HG02642 (cell line): ENCODE results near the gene NDE1.

ENCODE experiments used
- ATAC-seq: cut with Tn5 transposase; IDR thresholded peaks from one replicate; pipeline ENCODE4 v1.9.1; 2021; ENCODE audit warnings: mild to moderate bottlenecking; ENCODE audit not compliant: unreplicated experiment, poor library complexity

Gene NDE1

DNA sequence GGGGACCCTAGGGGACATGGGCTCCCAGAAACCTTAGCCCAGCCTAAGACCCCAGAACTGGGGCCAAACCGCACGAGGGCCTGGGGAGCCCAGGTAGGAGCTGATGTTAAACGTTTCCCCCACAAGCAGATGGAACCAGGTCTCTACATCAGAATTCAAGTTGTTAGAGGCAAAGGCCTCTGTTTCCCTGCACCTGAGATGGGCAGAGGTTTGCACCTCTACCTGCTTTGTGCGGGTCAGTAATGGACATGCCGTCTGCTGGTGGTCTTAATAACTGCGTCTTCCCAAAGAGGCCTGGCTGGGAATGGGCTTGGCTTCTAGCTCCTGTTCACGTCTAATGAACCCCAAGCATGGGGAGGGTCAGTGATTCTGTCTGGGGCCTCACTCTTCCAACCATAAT lies 79.1 kb downstream of the NDE1 start:
- ATAC-seq = no peak

DNA sequence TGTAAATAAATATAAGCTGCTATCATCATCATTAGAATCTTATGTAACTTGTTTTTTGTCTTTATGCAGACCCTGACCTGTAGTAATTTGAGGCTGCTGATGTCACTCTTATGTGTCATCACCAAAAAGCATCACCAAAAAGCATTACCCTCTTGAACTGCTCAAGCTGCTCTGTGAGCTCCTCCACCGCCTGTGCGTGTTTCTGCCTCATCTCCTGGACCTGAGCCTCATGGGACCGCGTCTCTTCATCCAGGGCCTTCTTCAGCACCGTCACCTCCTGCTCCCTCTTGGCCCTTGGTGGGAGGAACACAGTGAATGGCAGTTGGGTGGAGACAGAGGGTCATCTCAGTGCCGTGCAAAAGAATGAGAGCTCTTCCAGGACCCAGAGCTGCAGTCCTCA lies 82.4 kb downstream of the NDE1 start:
- ATAC-seq = no peak

DNA sequence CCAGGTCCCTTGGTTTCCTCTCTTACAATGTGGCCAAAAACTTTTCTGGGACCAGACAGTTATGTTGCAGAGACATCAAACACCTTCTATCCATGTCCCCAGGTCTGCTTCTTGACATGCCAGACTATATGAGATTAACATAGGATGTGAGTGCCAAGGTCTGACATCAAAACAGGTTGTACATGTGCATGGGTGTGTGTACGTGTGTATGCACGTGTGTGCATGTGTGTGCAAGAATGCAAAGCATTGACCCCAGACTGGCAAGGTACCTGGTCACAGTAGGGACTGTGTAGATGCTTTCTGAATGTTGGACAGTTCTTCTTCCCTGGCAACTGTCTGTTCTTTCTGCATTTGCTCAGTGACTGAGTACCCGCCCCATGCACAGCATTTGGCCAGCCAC lies 85.6 kb downstream of the NDE1 start:
- ATAC-seq = no peak

DNA sequence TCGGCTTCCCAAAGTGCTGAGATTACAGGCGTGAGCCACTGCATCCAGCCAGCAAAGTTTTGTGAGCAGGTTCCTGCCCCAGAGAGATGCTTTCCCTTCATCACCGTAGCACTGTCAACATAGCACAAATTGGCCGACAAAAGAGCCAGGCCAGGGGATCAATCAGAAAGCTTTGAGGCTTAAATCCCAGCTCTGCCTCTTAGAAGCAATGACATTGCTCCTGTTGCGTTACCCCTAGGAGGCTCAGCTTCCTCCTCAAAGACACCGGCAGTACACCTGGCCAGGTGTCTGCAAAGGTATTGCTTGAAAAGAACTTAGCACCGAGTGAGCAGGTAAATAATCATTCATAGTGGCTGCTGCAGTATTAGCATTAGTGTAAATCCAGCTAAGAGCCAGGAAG lies 86.5 kb downstream of the NDE1 start:
- no peak for ATAC-seq

DNA sequence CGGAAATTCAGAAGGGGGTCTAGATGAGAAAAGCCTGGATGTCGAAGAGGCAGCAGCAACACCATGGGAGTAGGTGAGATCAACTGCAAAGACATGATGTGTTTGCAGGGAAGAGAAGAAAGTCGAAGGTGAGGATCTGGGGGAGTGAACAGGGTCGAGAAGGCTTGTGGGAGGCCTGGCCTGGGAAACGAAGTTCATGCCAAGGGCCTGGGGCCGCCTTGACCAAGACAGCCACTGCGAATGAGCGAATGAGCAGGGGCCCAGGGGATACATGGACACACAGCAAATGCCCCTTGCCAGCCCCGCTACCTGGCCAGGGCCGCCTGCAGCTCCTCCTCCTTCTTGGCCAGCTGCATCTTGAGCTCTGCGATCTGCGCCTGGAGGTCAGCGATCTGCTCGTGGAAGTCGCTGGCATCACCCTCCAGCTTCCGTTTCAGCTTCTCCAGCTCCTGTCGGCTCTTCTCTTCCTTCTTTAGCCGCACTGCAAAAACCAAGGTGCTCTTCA lies 87.1 kb downstream of the NDE1 start:
- no peak for ATAC-seq

DNA sequence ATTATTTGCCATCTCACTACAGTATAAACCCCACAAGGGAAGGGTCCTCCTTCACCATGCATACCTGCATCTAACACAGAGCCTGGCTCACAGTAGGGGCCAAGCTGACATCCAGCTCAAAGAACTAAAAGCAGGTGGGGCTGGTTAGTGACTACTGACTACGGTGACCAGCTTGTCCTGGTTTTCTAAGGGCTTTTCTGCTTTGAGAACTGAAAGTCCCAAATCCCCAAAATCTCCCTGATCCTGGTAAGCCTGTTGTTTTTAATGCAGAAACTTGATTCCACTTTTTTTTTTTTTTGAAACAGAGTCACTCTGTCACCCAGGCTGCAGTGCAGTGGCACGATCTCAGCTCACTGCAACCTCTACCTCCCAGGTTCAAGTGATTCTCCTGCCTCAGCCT lies 89.4 kb downstream of the NDE1 start:
- ATAC-seq = no peak

DNA sequence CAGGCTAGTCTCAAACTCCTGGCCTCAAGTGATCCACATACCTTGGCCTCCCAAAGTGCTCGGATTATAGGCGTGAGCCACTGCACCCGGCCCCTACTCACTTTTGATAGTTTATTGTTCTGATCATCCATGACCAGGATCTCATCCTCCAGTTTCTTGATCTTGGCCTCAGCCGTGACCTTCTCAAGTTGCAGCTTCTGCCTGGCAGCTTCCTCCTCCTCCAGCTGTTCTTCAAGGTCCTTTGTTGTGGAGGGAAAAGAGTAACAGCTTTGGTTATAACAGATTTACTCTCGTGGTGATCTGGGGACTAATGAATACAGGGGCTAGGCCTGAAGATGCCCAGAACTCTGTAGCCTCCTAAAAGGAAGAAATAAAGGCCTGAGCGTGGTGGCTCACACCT lies 89.9 kb downstream of the NDE1 start:
- ATAC-seq = no peak

DNA sequence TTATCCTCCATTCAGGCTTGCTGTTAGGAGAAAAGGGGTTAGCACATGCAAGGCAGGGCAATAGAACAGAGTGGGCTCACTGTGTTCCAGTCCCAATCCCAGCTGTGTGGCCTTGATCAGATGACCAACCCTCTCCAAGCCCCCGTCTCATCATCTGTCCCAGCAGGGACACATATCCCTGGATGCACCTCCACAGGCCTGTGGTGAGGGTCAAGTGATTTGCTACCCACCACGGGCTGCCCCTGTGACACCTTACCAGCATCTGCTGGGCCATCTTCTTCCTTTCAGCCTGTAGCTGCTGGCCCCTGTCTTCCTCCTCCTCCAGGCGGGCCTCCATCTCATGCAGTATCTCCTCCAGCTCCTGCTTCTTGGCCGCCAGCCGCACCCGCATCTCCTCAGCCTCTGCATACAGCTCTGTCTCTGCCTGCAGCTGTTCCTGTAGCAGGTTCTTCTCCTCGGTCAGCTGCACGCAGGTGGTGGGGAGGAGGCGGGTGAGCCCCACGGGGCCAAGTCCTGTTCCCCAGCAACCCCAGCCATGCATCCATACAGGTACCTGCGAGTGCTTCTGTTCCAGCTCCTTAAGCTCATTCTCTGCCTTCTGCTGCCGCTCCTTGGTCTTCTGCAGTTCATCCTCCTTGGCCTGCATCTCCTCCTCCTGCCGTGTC lies 91.3 kb downstream of the NDE1 start:
- no peak for ATAC-seq

DNA sequence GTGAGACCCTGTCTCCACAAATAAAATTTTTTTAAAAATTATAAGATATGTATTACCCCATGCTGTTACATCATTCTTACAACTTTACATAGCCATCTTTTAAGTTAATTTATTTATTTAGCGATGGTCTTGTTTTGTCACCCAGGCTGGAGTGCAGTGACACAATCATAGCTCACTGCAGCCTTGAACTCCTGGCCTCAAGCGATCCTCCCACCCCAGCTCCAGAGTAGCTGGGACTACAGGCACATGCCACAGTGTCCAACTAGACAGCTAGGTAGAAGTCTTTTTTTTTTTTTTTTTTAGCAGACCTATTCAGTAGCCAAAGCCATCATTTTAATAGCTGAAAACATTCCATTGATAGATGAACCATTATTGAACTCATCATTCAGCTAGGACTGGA lies 92.7 kb downstream of the NDE1 start:
- no peak for ATAC-seq

DNA sequence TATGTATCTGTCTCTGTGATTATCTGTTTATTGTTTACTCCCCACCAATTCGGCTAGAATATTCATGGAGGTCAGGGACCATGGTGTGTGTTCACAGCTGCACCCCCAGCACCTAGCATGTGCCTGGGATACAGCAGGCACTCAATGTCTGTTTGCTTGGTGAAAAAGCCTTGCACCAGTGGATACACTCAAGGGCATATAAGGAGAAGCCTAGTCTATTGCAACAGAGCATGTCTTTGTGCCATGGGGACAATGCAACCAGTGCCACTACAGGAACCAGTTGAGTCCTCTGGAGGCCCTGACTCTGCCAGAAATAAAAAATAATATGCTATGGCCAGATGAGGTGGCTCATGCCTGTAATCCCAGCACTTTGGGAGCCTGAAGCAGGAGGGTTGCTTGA lies 93.6 kb downstream of the NDE1 start:
- no peak for ATAC-seq

DNA sequence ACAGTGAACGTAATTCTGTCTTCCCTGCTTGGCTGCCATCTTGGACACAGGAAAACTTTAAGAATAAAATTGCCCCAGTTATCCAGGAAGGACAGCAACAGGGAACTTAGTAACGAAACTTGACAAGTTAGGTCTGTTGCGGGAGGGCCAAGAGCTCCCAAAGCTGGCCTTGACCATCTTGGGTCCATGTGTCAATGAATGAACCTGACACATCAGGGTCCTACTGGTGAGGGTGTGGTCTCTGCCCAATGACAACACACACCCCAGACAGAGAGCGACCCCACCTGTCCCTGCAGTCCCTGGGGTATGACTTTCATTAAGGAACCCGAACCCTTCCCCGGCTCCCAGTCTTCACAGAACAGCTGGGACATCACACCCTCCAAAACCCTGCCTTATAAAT lies 96.3 kb downstream of the NDE1 start:
- no peak for ATAC-seq

DNA sequence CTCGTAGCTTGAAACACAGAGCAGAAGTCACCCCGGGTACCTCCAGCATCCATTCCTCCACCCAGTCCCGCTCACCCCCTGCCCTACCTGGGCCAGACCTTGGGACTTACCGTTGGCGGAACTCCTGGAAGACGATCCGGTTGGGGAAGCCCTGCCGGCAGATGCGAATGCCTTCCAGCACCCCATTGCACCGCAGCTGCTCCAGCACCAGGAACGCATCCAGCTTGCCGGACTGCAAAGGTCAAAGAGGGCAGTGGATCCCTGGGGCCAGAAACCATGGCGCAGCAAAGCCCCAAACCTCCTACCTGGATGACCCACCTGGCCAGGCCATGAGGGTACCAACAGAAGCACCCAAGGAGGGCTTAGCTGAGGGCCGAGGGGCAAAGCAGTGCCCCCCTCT lies 97.9 kb downstream of the NDE1 start:
- ATAC-seq = no peak

DNA sequence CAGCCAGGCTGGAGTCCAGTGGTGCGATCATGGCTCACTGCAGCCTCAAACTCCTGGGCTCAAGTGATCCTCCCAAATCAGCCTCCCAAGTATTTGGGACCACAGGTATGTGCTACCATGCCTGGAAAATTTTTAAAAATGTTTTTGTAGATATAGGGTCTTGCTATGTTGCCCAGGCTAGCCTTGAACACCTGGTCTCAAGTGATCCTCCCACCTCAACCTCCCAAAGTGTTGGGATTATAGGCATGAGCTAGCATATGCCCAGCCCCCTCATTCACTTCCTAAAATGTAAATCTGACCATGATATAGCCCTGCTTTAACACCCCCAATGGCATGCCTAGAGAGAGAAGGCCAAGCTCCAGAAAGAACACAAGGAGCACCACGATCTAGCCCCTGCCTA lies 98.6 kb downstream of the NDE1 start:
- ATAC-seq = no peak

DNA sequence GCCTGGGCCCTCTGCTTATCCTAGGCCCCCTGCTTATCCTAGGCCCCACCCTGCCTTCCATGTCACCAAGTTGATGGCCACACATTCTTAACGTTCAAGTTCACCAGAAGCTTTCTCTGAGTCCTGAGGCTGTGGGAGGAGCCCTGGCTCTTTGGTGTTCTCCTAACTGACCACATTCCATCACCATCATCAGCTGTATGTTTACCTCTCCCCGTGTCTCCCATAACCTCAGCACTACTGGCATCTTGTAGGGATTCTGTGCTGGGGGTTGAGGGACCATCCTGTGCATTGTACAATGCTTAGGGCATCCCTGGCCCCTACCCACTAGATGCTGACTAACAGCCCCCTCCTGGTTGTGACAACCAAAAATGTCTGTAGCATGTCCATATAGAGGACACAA lies 99.3 kb downstream of the NDE1 start:
- no peak for ATAC-seq

DNA sequence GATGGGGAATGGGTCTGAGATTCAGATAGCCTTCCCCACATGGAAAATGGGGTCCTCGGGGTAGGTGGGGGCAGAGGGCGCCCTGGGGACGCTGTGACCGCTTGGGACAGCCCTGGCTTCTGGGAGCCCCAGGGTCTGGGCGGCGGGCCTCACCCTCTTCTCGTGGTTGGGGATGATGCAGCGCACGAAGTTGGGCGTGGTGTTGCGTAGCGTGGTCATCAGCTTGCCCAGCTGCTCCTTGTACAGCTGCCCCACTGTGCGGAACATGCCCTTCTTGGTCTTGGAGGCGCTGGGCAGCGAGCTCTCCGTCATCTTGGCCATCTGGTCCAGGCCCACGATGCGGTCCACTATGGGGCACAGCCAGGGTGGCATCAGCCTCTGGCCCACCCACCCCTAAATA lies 99.9 kb downstream of the NDE1 start:
- no peak for ATAC-seq

DNA sequence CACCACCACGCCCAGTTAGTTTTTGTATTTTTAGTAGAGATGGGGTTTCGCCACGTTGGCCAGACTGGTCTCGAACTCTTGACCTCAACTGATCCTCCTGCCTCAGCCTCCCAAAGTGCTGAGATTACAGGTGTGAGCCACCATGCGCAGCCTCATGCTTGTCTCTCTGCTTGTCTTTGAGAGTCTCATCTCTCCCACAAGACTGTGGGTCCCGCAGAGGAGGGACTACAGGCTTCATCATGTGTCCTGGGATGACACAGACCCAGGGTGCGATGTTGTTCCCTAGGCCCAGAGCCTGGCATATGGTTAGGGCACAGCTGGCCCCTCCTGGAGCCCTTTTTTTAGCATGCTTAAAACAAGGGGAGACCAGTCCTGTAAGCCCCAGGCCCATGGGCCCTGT lies 101.9 kb downstream of the NDE1 start:
- no peak for ATAC-seq

DNA sequence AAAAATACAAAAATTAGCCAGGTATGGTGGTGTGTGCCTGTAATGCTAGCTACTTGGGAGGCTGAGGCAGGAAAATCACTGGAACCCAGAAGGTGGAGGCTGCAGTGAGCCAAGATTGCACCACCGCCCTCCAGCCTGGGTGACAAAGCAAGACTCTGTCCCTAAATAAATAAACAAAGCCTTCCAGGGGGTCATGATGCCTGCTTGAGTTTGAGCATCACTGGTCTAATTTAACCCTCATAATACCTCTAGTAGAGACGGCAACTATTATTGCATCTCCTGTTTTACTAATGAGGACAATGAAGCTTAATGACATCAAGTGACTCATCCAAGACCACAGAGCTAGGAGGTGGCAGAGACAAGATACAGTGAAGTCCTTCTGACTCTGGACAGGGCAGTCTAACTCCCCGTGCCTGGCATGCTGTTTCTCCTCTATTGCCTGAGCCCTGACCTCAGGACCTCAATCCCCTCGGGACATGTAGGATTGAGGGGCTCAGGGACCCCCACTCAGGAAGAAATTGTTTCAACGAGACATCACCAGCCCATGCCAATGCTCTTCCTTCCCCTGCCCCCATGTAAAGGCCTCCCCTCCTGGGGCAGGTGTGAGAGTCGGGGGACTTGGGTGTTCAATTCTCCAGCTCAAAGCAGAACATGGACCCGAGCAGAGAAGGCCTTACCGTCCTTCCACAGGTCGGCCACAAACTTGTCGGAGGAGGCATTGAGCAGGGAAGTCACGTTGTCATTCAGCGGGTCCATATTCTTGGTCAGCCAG lies 102.9 kb downstream of the NDE1 start:
- no peak for ATAC-seq

DNA sequence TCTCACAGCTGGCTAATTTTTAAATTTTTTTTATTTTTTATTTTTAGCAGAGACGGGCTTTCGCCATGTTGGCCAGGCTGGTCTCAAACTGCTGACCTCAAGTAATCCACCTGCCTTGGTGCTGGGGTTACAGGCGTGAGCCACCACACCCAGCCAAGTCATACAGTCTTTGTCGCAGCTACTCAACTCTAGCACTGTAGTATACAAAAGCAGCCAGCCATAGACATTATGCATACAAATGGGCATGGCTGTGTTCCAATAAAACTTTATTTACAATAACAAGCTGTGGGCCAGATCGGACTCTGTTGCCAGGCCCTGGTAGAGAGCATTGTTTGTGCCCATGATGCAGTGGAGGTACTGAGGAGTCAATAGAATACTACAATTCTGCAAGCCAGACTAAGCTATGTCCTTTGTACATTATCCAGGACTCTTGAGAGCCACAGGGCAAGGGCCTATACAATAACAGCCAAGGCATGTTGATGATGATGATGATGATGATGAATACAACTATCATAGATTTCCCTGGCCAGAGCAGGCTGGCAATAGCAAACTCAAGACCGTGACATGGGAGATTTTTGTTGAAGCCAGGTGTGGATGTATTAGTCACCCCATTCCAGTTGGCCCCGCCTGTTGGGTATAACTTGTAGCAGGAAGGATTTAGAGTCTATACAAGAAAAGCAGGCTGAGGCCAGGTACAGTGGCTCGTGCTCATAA lies 104.9 kb downstream of the NDE1 start:
- ATAC-seq = no peak

DNA sequence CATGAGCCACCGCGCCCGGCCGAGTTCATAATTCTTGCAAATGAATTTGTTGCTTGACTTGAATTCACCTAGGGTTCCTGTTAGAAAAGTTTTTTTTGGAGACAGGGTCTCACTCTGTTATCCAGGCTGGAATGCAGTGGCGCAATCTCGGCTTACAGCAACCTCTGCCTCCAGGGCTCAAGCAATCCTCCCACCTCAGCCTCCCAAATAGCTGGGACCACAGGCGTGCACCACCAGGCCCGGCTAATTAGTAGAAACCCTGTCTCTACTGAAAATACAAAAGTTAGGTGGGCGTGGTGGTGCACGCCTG lies 107.0 kb downstream of the NDE1 start:
- ATAC-seq = no peak

DNA sequence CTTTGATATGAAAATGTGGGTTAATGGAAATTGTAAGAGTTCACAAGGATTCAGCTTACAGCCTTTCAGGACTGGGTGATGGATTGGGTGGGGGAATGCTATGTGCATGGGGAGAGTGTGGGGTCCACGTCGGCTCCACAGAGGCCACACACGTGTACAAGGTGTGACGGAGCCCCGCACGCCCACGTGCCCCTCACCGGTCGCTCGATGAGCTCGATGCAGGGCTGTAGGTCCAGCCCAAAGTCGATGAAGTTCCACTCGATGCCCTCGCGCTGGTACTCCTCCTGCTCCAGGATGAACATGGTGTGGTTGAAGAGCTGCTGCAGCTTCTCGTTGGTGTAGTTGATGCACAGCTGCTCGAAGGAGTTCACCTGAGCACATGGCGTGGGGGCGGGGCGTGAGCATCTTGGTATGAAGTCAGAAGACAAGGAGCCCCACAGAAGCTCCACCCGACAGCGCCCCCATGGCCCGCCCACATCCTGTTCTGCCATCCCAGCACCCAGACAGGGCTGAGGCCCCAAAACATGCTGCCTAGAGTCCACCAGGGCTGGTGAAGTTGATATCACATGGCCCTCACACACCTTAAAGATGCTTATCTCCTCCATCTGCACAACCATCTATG lies 107.7 kb downstream of the NDE1 start:
- ATAC-seq = no peak

DNA sequence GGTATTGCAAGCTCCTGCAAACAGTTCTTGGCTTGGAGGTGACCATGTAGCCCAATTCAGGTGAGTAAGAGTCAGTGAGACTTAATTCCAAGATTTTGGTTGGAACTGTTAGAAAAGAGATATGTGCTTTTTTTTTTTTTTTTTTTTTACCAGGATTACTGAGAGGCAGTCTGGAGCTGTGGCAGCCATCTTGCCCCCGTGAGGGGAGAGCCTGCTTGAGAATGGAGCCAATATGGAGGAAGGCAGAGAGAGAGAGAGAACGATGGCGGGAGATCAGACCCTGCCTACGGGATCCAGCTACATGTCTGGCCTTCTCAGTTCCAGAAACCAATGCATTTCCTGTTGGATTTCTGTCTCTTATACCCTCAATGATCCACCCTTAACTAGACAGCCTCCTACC lies 109.0 kb downstream of the NDE1 start:
- no peak for ATAC-seq
